Measurements from ENCODE around the gene C5orf46. TPM values are rescaled to one million over a fixed set of nuclear protein-coding genes. Genes with fewer than 3 reads are reported as not detected.

C5orf46 gene
- polyA plus RNA-seq, 1 of the 3 experiments (the other 2 are of a cell fraction) = 4.1 TPM

- Histone ChIP-seq H3K9ac (no peak overlapping the region), H2AFZ (ENCODE audit: low read depth) (no peak overlapping the region), H3K27ac (ENCODE audit: low read depth in 2 of 2, low read length in 1 of 2) (no peak overlapping the region; a peak in 1 of 4 replicates), H3F3A (replicated peaks; ENCODE audit: insufficient read depth) (peaks cover 11% of the 10 kb centered on the region), H3K36me3 (replicated peaks in 1 of 2; ENCODE audit: control insufficient read depth in 1 of 2, insufficient read depth in 2 of 2, low read length in 1 of 2) (peaks cover 0 to 5% of the 10 kb centered on the region in 2 experiments), H3K9me2 (no peaks in the 10 kb centered on the region), H3K4me1 (ENCODE audit: control insufficient read depth in 1 of 2, insufficient read depth in 2 of 2, low read depth in 1 of 2, low read length in 1 of 2) (no peaks in the 10 kb centered on the region; a peak in 1 of 4 replicates), H3K79me2 (ENCODE audit: insufficient read depth) (no peaks in the 10 kb centered on the region), H3K4me3 (ENCODE audit: low read depth in 2 of 2, low read length in 1 of 2) (no peak overlapping the region), H3K4me2 (no peak overlapping the region), H3K9me3 (no peaks in the 10 kb centered on the region), H4K20me1 (ENCODE audit: insufficient read depth) (no peaks in the 10 kb centered on the region), H3K27me3 (ENCODE audit: insufficient read depth) (no peaks in the 10 kb centered on the region)
- WGBS (ENCODE audit: low lambda C conversion rate) = 28% methylated on average over 2 of the region's 2 CpGs
- DNase-seq = no peak
- CTCF ChIA-PET = interaction anchor here (0.9 to 5.6 kb wide), 21 partner anchors 8 to 435 kb away, joined by 3 to 75 read pairs (median 4); partner anchors contain the start of gene SCGB3A2
- POLR2A ChIA-PET = no interaction called here
- TF ChIP-seq NRF1 (IDR thresholded peaks at IDR 0.05; ENCODE audit: low read depth, low read length) = no peak
- TF ChIP-seq EP300 (IDR thresholded peaks at IDR 0.05; ENCODE audit: borderline replicate concordance in 1 of 2, low read depth in 1 of 2, low read length in 1 of 2) = no peak
- TF ChIP-seq NFIC (IDR thresholded peaks at IDR 0.05; ENCODE audit: borderline replicate concordance) = no peak
- TF ChIP-seq, protein P1, sequence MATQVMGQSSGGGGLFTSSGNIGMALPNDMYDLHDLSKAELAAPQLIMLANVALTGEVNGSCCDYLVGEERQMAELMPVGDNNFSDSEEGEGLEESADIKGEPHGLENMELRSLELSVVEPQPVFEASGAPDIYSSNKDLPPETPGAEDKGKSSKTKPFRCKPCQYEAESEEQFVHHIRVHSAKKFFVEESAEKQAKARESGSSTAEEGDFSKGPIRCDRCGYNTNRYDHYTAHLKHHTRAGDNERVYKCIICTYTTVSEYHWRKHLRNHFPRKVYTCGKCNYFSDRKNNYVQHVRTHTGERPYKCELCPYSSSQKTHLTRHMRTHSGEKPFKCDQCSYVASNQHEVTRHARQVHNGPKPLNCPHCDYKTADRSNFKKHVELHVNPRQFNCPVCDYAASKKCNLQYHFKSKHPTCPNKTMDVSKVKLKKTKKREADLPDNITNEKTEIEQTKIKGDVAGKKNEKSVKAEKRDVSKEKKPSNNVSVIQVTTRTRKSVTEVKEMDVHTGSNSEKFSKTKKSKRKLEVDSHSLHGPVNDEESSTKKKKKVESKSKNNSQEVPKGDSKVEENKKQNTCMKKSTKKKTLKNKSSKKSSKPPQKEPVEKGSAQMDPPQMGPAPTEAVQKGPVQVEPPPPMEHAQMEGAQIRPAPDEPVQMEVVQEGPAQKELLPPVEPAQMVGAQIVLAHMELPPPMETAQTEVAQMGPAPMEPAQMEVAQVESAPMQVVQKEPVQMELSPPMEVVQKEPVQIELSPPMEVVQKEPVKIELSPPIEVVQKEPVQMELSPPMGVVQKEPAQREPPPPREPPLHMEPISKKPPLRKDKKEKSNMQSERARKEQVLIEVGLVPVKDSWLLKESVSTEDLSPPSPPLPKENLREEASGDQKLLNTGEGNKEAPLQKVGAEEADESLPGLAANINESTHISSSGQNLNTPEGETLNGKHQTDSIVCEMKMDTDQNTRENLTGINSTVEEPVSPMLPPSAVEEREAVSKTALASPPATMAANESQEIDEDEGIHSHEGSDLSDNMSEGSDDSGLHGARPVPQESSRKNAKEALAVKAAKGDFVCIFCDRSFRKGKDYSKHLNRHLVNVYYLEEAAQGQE (IDR thresholded peaks at IDR 0.05; ENCODE audit: low read depth, low read length) = no peak
- TF ChIP-seq CHD2 (IDR thresholded peaks at IDR 0.05; ENCODE audit: low read length, partially characterized antibody) = no peak
- no peak for TF ChIP-seq SMC3 (IDR thresholded peaks at IDR 0.05; ENCODE audit: low read depth, low read length)
- TF ChIP-seq FOXM1 (IDR thresholded peaks at IDR 0.05; ENCODE audit: low read depth) = no peak
- TF ChIP-seq MXI1 (IDR thresholded peaks at IDR 0.05; ENCODE audit: low read depth, low read length) = no peak
- no peak for TF ChIP-seq RCOR1 (IDR thresholded peaks at IDR 0.05; ENCODE audit: low read length)
- TF ChIP-seq TCF12 (IDR thresholded peaks at IDR 0.05) = no peak
- TF ChIP-seq USF2 (IDR thresholded peaks at IDR 0.05; ENCODE audit: borderline replicate concordance, low read depth, low read length) = no peak
- TF ChIP-seq ELF1 (IDR thresholded peaks at IDR 0.05) = no peak
- no peak for TF ChIP-seq EZH2phosphoT487 (IDR thresholded peaks at IDR 0.05; ENCODE audit: borderline replicate concordance, low read depth)
- TF ChIP-seq, protein P2, sequence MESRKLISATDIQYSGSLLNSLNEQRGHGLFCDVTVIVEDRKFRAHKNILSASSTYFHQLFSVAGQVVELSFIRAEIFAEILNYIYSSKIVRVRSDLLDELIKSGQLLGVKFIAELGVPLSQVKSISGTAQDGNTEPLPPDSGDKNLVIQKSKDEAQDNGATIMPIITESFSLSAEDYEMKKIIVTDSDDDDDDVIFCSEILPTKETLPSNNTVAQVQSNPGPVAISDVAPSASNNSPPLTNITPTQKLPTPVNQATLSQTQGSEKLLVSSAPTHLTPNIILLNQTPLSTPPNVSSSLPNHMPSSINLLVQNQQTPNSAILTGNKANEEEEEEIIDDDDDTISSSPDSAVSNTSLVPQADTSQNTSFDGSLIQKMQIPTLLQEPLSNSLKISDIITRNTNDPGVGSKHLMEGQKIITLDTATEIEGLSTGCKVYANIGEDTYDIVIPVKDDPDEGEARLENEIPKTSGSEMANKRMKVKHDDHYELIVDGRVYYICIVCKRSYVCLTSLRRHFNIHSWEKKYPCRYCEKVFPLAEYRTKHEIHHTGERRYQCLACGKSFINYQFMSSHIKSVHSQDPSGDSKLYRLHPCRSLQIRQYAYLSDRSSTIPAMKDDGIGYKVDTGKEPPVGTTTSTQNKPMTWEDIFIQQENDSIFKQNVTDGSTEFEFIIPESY (IDR thresholded peaks at IDR 0.05; ENCODE audit: borderline replicate concordance, low read depth) = no peak
- TF ChIP-seq SIN3A (IDR thresholded peaks at IDR 0.05; ENCODE audit: borderline replicate concordance, low read depth, low read length) = no peak
These were observed 18.4 kb downstream of the C5orf46 start for GRCh38 chr5:147887930-147888329.
